Astrocyte of the spinal cord (primary cell): ENCODE data around the gene MAP1LC3C.

Experiments
- DNase-seq: peaks from one replicate; pipeline ENCODE4 v3.0.0; 2011; ENCODE audit warnings: low read depth, low spot score
- H3K4me3 ChIP-seq: 2 replicates; pipeline ENCODE4 v1.5.1; 2011; ENCODE audit warnings: low read depth, mild to moderate bottlenecking, low read length, moderate library complexity
- in situ Hi-C: cut with HindIII; loops from 2 replicates; pipeline ENCODE4 v1.10.0; 2017; ENCODE audit warnings: low sequenced_read_pairs
- TF ChIP-seq, protein P1 (sequence below): IDR thresholded peaks from 2 replicates; pipeline ENCODE4 v1.5.1; 2012; ENCODE audit warnings: low read depth, mild to moderate bottlenecking, low read length, inconsistent platforms

MAP1LC3C gene

DNA sequence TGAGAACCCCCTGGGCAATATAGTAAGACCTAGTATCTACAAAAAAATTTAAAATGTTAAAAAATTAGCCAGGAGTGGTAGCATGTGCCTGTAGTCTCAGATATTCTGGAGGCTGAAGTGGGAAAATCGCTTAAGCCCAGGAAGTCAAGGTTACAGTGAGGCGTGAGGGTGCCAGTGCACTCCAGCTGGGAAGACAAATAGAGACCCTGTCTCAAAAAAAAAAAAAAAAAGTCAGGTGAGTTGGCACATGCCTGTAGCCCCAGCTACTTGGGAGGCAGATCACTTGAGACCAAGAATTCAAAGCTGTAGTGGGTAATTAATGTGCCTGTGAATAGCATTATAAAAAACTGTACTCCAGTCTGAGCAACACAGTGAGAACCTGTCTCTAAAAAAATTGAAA is 36.7 kb downstream of the MAP1LC3C start:
- DNase-seq: no peak
- in situ Hi-C loops: no loop called here
- H3K4me3 ChIP-seq: no peak overlapping the region
- TF ChIP-seq, protein P1, sequence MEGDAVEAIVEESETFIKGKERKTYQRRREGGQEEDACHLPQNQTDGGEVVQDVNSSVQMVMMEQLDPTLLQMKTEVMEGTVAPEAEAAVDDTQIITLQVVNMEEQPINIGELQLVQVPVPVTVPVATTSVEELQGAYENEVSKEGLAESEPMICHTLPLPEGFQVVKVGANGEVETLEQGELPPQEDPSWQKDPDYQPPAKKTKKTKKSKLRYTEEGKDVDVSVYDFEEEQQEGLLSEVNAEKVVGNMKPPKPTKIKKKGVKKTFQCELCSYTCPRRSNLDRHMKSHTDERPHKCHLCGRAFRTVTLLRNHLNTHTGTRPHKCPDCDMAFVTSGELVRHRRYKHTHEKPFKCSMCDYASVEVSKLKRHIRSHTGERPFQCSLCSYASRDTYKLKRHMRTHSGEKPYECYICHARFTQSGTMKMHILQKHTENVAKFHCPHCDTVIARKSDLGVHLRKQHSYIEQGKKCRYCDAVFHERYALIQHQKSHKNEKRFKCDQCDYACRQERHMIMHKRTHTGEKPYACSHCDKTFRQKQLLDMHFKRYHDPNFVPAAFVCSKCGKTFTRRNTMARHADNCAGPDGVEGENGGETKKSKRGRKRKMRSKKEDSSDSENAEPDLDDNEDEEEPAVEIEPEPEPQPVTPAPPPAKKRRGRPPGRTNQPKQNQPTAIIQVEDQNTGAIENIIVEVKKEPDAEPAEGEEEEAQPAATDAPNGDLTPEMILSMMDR: no peak

DNA sequence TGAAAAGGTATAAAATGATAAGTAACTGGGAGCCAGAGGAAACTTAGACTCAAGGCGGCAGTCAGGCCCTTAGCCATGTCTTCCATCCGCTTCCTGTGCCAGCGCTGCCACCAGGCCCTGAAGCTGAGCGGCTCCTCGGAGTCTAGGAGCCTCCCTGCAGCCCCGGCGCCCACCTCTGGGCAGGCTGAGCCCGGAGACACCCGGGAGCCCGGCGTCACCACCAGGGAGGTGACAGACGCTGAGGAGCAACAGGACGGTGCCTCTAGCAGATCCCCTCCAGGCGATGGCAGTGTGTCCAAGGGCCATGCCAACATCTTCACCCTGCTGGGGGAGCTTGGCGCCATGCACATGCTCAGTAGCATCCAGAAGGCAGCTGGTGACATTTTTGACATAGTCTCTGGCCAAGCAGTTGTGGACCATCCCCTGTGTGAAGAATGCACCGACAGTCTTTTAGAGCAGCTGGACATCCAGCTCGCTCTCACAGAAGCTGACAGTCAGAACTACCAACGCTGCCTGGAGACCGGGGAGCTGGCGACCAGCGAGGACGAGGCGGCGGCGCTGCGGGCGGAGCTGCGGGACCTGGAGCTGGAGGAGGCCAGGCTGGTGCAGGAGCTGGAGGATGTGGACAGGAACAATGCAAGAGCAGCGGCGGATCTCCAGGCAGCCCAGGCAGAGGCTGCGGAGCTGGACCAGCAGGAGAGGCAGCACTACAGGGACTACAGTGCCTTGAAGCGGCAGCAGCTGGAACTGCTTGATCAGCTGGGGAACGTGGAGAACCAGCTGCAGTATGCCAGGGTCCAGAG is 41.0 kb downstream of the MAP1LC3C start, which contains the start of gene BECN2:
Gene BECN2 (plus strand): TSS at position 76 of the 803 bp plus-strand sequence. CDS start 0 bp downstream, at position 76.
- no peak for DNase-seq
- in situ Hi-C loops: no loop called here
- TF ChIP-seq, protein P1: no peak
- H3K4me3 ChIP-seq: no peak within 1 kb of the TSS

DNA sequence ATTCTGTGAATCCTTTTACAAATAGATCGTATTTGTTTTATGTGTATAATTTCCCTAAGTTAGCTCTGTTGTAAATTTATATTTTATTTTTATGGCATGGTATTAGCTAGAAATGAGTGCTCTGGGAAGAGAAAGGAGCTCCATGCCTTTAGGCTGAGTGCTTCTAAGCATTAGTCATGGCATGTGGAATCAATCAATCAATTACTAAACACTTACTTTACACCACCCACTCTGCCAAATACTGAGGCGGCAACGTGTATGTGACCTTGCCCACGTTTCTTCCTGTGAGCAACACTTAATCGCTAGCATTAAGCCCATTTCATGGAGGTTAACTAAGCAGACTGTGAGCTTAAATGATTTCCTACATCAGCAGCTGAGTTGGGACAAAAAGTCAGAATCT is 48.5 kb downstream of the MAP1LC3C start:
- in situ Hi-C loops: no loop called here
- peak; percentile 31 for DNase-seq
- no peak overlapping the region for H3K4me3 ChIP-seq
- TF ChIP-seq, protein P1: no peak

DNA sequence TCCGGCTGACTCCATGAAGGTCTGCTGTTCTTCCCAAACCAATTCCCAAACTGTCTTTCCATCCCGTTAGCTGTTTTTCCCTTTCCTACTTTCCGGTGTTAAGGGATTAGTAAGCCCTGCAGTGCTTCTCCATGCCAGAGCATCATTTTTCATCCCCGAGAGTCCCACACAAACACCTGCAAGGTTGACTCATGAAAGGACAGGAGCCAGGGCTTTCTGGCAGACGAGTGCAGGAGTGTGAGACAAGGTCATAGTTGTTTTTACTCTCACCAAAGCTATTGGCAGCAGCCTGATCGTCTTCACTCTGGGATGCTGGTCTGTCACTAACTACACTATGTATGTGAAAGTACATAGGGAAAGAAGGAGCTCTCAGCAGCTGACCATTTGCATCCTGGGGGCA is 51.5 kb downstream of the MAP1LC3C start:
- in situ Hi-C loops: no loop called here
- no peak for DNase-seq
- no peak overlapping the region for H3K4me3 ChIP-seq
- TF ChIP-seq, protein P1: no peak
